ENCODE data around the gene TRNAU1AP. TPM values are rescaled to one million over a fixed set of nuclear protein-coding genes. Genes with fewer than 3 reads are reported as not detected.

Gene TRNAU1AP
- total RNA-seq, 4 donors from 2014 or later, result 3.8 to 34.9 (median 20.3) TPM

- TF ChIP-seq, protein P1, sequence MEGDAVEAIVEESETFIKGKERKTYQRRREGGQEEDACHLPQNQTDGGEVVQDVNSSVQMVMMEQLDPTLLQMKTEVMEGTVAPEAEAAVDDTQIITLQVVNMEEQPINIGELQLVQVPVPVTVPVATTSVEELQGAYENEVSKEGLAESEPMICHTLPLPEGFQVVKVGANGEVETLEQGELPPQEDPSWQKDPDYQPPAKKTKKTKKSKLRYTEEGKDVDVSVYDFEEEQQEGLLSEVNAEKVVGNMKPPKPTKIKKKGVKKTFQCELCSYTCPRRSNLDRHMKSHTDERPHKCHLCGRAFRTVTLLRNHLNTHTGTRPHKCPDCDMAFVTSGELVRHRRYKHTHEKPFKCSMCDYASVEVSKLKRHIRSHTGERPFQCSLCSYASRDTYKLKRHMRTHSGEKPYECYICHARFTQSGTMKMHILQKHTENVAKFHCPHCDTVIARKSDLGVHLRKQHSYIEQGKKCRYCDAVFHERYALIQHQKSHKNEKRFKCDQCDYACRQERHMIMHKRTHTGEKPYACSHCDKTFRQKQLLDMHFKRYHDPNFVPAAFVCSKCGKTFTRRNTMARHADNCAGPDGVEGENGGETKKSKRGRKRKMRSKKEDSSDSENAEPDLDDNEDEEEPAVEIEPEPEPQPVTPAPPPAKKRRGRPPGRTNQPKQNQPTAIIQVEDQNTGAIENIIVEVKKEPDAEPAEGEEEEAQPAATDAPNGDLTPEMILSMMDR (IDR thresholded peaks at IDR 0.05), result no peak
- TF ChIP-seq POLR2A (IDR thresholded peaks at IDR 0.05), result no peak
Observed at GRCh38 chr1:28507247-28507645, 45.6 kb upstream of the TRNAU1AP start.

DNA sequence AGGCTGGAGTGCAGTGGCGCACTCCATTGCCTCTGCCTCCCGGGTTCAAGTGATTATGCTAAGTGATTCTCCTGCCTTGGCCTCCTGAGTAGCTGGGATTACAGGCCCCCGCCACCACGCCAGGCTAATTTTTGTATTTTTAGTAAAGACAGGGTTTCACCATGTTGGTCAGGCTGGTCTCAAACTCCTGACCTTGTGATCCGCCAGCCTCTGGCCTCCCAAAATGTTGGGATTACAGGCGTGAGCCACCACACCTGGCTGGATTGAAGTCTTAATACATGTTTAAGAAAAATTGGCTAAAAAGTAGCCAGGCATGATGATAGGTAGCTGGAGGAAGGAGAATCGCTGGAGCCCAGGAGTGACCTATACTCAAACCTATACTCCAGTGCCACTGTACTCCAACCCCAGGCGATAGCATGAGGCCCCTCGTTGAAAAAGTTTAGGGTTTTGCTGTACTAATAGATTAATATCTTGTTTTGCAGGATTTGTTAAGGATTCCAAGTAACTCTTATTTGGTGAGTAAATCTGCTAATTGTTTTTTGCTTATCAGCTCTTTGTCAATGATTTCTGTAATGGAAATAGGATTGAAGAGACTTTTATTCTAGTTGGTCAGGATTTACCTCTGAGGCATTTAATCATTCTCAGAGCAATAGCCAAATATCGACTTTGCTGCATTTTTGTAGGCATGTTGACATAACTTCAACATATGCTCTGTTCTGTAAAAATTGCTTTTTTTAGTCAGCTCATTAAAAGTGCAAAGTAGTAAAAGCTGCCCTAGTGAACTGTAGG, 45.0 kb upstream of the TRNAU1AP start:
- Histone ChIP-seq H3K27ac (peak overlapping the region; percentile 68 to 75), H3K27me3 (no peaks in the 10 kb centered on the region), H3K4me1 (peaks cover 0 to 10% of the 10 kb centered on the region in 2 donors), H3K36me3 (no peaks in the 10 kb centered on the region), H3K9me3 (no peaks in the 10 kb centered on the region), H3K4me3 (peak overlapping the region; percentile 50 to 65)
- intact Hi-C loops (cut with DNase I; ENCODE audit: low total_unique reads), result no loop called here
- no peak for TF ChIP-seq POLR2A (IDR thresholded peaks at IDR 0.05)
- TF ChIP-seq, protein P1 (IDR thresholded peaks at IDR 0.05), result no peak
- DNase-seq, result no peak

More at GRCh38 chr1:28507247-28507645, 45.6 kb upstream of the TRNAU1AP start:
- Histone ChIP-seq H3K36me3 (no peaks in the 10 kb centered on the region), H3K4me3 (peak overlapping the region; percentile 50 to 65), H3K4me1 (peaks cover 0 to 10% of the 10 kb centered on the region in 2 donors), H3K27me3 (no peaks in the 10 kb centered on the region), H3K27ac (peak overlapping the region; percentile 68 to 75), H3K9me3 (no peaks in the 10 kb centered on the region)
- intact Hi-C loops (cut with DNase I; ENCODE audit: low total_unique reads), result no loop called here
- no peak for DNase-seq

DNA sequence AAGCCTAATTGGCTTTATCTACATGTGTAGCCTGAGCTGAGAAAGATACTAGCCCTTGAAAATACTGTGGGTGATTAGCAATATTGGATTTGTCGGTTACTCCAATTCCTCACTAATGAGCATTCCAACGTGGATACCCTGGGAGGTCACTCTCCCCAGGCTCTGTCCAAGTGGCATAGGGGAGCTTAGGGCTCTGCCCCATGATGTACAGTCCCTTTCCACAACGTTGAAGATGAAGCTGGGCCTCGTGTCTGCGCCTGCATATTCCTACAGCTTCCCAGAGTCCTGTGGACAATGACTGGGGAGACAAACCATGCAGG, 44.5 kb upstream of the TRNAU1AP start:
- H3K36me3 ChIP-seq, result no peaks in the 10 kb centered on the region
- no peak for DNase-seq
- intact Hi-C loops (cut with DNase I; ENCODE audit: low total_unique reads), result no loop called here
- H3K4me1 ChIP-seq, result peaks cover 0 to 10% of the 10 kb centered on the region in 2 donors
- H3K4me3 ChIP-seq, result peak overlapping the region in 1 of 2 donors; percentile 65
- H3K27ac ChIP-seq, result peak overlapping the region; percentile 68 to 75
- TF ChIP-seq POLR2A (IDR thresholded peaks at IDR 0.05), result no peak
- TF ChIP-seq, protein P1 (IDR thresholded peaks at IDR 0.05), result no peak
- H3K9me3 ChIP-seq, result no peaks in the 10 kb centered on the region
- H3K27me3 ChIP-seq, result no peaks in the 10 kb centered on the region

GRCh38 chr1:28509705-28510272, 43.1 kb upstream of the TRNAU1AP start:
- Histone ChIP-seq H3K36me3 (no peaks in the 10 kb centered on the region), H3K4me1 (peaks cover 0 to 10% of the 10 kb centered on the region in 2 donors), H3K27ac (no peak overlapping the region), H3K4me3 (no peak overlapping the region), H3K9me3 (no peaks in the 10 kb centered on the region), H3K27me3 (no peaks in the 10 kb centered on the region)
- TF ChIP-seq, protein P1 (IDR thresholded peaks at IDR 0.05), result no peak
- no peak for TF ChIP-seq POLR2A (IDR thresholded peaks at IDR 0.05)
- intact Hi-C loops (cut with DNase I; ENCODE audit: low total_unique reads), result no loop called here
- no peak for DNase-seq

GRCh38 chr1:28510273-28510969, 42.5 kb upstream of the TRNAU1AP start:
- Histone ChIP-seq H3K27ac (no peak overlapping the region), H3K4me1 (peaks cover 0 to 10% of the 10 kb centered on the region in 2 donors), H3K4me3 (no peak overlapping the region), H3K9me3 (no peaks in the 10 kb centered on the region), H3K36me3 (no peaks in the 10 kb centered on the region), H3K27me3 (no peaks in the 10 kb centered on the region)
- intact Hi-C loops (cut with DNase I; ENCODE audit: low total_unique reads), result no loop called here
- DNase-seq, result no peak
- TF ChIP-seq POLR2A (IDR thresholded peaks at IDR 0.05), result no peak
- TF ChIP-seq, protein P1 (IDR thresholded peaks at IDR 0.05), result no peak
